ENCODE data around the gene DYRK3. TPM values are rescaled to one million over a fixed set of nuclear protein-coding genes. Genes with fewer than 3 reads are reported as not detected.

The DYRK3 gene
- total and polyA plus RNA-seq, 2 of the 13 experiments (the other 11 are each of a cell fraction or from before 2014, with no cell fraction given): 0.48 to 2.8 TPM

GRCh38 chr1:206691604-206692003 is 56.3 kb downstream of the DYRK3 start (continued):
- TF ChIP-seq ATM (IDR thresholded peaks at IDR 0.05; ENCODE audit: borderline replicate concordance) (no peak), ZNF678 (CRISPR knock-in tag; IDR thresholded peaks at IDR 0.05) (no peak), MTERF4 (CRISPR knock-in tag; IDR thresholded peaks at IDR 0.05) (no peak), ZNF235 (CRISPR knock-in tag; IDR thresholded peaks at IDR 0.05; ENCODE audit: borderline replicate concordance) (no peak), ZFY (CRISPR knock-in tag; IDR thresholded peaks at IDR 0.05) (peak; percentile 44; the same call in 1 of the 2 replicates), SRSF4 (IDR thresholded peaks at IDR 0.05; ENCODE audit: low read depth, low read length, poor library complexity, severe bottlenecking) (no peak), THRA (CRISPR knock-in tag; IDR thresholded peaks at IDR 0.05; ENCODE audit: borderline replicate concordance) (no peak), CREM (IDR thresholded peaks at IDR 0.05) (no peak), CREM (CRISPR knock-in tag; IDR thresholded peaks at IDR 0.05) (no peak), ZNF430 (CRISPR knock-in tag; IDR thresholded peaks at IDR 0.05) (no peak), POGZ (CRISPR knock-in tag; IDR thresholded peaks at IDR 0.05) (no peak), U2AF1 (optimal IDR thresholded peaks at IDR 0.05; ENCODE audit: low read depth, low read length) (no peak), AGO1 (IDR thresholded peaks at IDR 0.05; ENCODE audit: low read depth, low read length, poor library complexity, severe bottlenecking) (no peak), ZBTB21 (CRISPR knock-in tag; IDR thresholded peaks at IDR 0.05) (no peak), RARA (CRISPR knock-in tag; IDR thresholded peaks at IDR 0.05) (no peak), THAP11 (CRISPR knock-in tag; IDR thresholded peaks at IDR 0.05) (no peak), CHCHD3 (CRISPR knock-in tag; IDR thresholded peaks at IDR 0.05) (no peak), ZNF414 (CRISPR knock-in tag; IDR thresholded peaks at IDR 0.05) (no peak), SSRP1 (CRISPR knock-in tag; IDR thresholded peaks at IDR 0.05) (no peak), HNRNPH1 (optimal IDR thresholded peaks at IDR 0.05; ENCODE audit: low read depth, low read length) (no peak), ZNF556 (CRISPR knock-in tag; IDR thresholded peaks at IDR 0.05; ENCODE audit: borderline replicate concordance) (no peak; the same call in 1 of the 2 replicates), EED (CRISPR knock-in tag; IDR thresholded peaks at IDR 0.05) (no peak), FOXJ3 (CRISPR knock-in tag; IDR thresholded peaks at IDR 0.05; ENCODE audit: borderline replicate concordance) (no peak), CHD4 (IDR thresholded peaks at IDR 0.05; ENCODE audit: borderline replicate concordance, low read length) (no peak), FOXP4 (CRISPR knock-in tag; IDR thresholded peaks at IDR 0.05) (no peak), PBX2 (CRISPR knock-in tag; IDR thresholded peaks at IDR 0.05) (no peak)
